ENCODE data around the gene PRIMA1.

DNA sequence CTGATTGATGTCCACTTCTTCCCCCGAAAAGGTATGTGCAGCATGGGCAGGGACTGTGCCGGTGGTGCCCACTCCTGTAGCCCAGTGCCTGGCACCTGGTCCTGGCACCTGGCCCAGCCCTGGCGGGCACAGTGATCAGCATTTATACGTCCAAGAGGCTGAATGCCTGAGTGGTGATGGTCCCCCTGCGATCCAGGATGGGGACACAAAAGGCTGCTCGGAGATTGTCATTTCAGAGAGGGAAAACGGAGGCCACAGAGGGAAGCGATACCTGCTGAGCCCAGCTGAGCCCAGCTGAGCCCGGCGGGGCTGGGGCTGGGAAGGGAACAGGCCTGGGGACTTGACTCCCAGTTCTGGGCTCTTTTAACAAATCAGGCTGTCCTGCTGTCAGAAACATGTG is 55.8 kb downstream of the PRIMA1 start:
- TF ChIP-seq EP300 (IDR thresholded peaks at IDR 0.05) (no peak), POLR2A (IDR thresholded peaks at IDR 0.05) (no peak), POLR2AphosphoS5 (IDR thresholded peaks at IDR 0.05) (no peak)
- TF ChIP-seq, protein P1, sequence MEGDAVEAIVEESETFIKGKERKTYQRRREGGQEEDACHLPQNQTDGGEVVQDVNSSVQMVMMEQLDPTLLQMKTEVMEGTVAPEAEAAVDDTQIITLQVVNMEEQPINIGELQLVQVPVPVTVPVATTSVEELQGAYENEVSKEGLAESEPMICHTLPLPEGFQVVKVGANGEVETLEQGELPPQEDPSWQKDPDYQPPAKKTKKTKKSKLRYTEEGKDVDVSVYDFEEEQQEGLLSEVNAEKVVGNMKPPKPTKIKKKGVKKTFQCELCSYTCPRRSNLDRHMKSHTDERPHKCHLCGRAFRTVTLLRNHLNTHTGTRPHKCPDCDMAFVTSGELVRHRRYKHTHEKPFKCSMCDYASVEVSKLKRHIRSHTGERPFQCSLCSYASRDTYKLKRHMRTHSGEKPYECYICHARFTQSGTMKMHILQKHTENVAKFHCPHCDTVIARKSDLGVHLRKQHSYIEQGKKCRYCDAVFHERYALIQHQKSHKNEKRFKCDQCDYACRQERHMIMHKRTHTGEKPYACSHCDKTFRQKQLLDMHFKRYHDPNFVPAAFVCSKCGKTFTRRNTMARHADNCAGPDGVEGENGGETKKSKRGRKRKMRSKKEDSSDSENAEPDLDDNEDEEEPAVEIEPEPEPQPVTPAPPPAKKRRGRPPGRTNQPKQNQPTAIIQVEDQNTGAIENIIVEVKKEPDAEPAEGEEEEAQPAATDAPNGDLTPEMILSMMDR (IDR thresholded peaks at IDR 0.05) = no peak

Data from stomach (tissue), 4 donors.